ENCODE measurements around the gene XPO5. TPM values are rescaled to one million over a fixed set of nuclear protein-coding genes. Genes with fewer than 3 reads are reported as not detected.
A peak's percentile ranks its signal among the peaks of the same experiment; 100 is the strongest.

Gene XPO5
- total and polyA plus RNA-seq, 9 of the 15 experiments (the other 6 are each of a cell fraction or from before 2014, with no cell fraction given) = 36.0 to 170 (median 99.1) TPM

DNA sequence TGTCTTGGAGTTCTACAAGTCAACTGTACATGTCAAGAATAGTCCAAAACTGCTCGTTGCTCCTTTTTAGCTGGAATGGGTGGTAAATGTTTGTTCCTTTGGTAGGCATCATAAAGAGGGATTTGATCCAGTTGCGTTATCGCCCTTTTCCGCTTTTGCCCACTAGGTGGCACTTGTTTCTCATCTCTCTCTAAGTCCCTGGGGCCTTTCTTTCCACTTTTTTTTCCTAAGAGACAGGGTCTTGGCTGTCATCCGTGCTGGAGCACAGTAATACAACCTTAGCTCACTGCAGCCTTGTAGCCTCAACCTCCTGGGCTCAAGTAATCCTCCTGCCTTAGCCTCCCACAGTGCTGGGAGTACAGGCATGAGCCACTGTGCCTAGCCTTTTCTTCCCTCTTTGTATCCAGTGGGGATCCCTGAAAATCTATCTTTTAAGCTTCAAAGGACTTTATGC lies 32.5 kb upstream of the XPO5 start:
- no peak overlapping the region; the same call in 2 of the 3 replicates for H3K27ac ChIP-seq (ENCODE audit: extremely low read depth, low read depth, low read length)
- peaks cover 75% of the 10 kb centered on the region for H3K36me3 ChIP-seq (ENCODE audit: control insufficient read depth, insufficient read depth, low read length)
- peaks cover 3 to 14% of the 10 kb centered on the region in 2 experiments; a peak in 4 of 5 replicates for H3K4me1 ChIP-seq (replicated peaks in 1 of 2; ENCODE audit: control insufficient read depth in 2 of 2, insufficient read depth in 2 of 2, low read length in 2 of 2)
- CTCF ChIA-PET (ENCODE audit: low intra/inter-chr PET ratio) = interaction anchor here (1.0 to 2.2 kb wide), 3 partner anchors 59 to 471 kb away, joined by 8 to 9 read pairs (median 8); no protein-coding TSS in a partner anchor
- BruUV-seq (replicated peaks) = no TSS peak
- peak overlapping the region; percentile 4 to 64; a peak in 2 of 4 replicates for H3K9ac ChIP-seq (ENCODE audit: insufficient read depth in 1 of 2, low read depth in 2 of 2, low read length in 2 of 2)
- H3K9me3 ChIP-seq (replicated peaks; ENCODE audit: control insufficient read depth, insufficient read depth, low read depth, low read length) = no peaks in the 10 kb centered on the region
- no peak overlapping the region for H2AFZ ChIP-seq (ENCODE audit: low read depth, low read length)
- no peak overlapping the region for H3K4me2 ChIP-seq (ENCODE audit: insufficient read depth, low read length)
- intact Hi-C loops (cut with micrococcal nuclease) (loop anchor here (1.0 to 2.0 kb wide), 3 partner anchors 59 to 470 kb away; no protein-coding TSS in a partner anchor), in situ Hi-C loops (cut with MboI) (no loop called here)
- H3K27me3 ChIP-seq (ENCODE audit: control insufficient read depth in 2 of 2, insufficient read depth in 2 of 2, low read length in 2 of 2) = no peaks in the 10 kb centered on the region
- ATAC-seq (peak; percentile 93), DNase-seq (ENCODE audit: extremely low read depth in 1 of 4, low spot score in 3 of 4) (peak; percentile 72 to 88 (median 74)), FAIRE-seq (peak; percentile 87)
- POLR2A ChIA-PET = interaction anchor here (0.7 to 6.5 kb wide), 10 partner anchors 9 to 534 kb away, joined by 3 to 53 read pairs (median 3); partner anchors contain the start of genes GTPBP2 and VEGFA
- H3K9me1 ChIP-seq (ENCODE audit: control insufficient read depth, insufficient read depth, low read length) = no peaks in the 10 kb centered on the region
- WGBS (ENCODE audit: insufficient coverage, low coverage, missing lambda C conversion rate) = 0% methylated on average over 5 of the region's 5 CpGs
- no peaks in the 10 kb centered on the region for H3K79me2 ChIP-seq (ENCODE audit: control insufficient read depth, insufficient read depth, low read length)
- no peaks in the 10 kb centered on the region for H4K20me1 ChIP-seq (replicated peaks; ENCODE audit: control insufficient read depth, insufficient read depth, low read length)
- no peak overlapping the region for H3K4me3 ChIP-seq
- TF ChIP-seq, protein P1, sequence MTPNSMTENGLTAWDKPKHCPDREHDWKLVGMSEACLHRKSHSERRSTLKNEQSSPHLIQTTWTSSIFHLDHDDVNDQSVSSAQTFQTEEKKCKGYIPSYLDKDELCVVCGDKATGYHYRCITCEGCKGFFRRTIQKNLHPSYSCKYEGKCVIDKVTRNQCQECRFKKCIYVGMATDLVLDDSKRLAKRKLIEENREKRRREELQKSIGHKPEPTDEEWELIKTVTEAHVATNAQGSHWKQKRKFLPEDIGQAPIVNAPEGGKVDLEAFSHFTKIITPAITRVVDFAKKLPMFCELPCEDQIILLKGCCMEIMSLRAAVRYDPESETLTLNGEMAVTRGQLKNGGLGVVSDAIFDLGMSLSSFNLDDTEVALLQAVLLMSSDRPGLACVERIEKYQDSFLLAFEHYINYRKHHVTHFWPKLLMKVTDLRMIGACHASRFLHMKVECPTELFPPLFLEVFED (CRISPR knock-in tag; conservative IDR thresholded peaks at IDR 0.05) = 0 out of 2 replicates have a peak, but pooled peaks have one; percentile 14
- peak; percentile 75 to 81 for TF ChIP-seq RAD21 (CRISPR knock-in tag; conservative IDR thresholded peaks at IDR 0.05 in 1 of 2, IDR thresholded peaks at IDR 0.05 in 1 of 2)
- TF ChIP-seq NCOA1 (IDR thresholded peaks at IDR 0.05; ENCODE audit: low read depth) = no peak
- peak; percentile 18; the same call in 1 of the 2 replicates for TF ChIP-seq NFIC (IDR thresholded peaks at IDR 0.05)
- 0 out of 4 replicates have a peak, but pooled peaks of 1 of the 2 experiments have one; percentile 23 for TF ChIP-seq FOXK2 (conservative IDR thresholded peaks at IDR 0.05 in 1 of 2, IDR thresholded peaks at IDR 0.05 in 1 of 2; ENCODE audit: low read depth in 2 of 2)
- TF ChIP-seq ZNF212 (CRISPR knock-in tag; IDR thresholded peaks at IDR 0.05) = 0 out of 2 replicates have a peak, but pooled peaks have one; percentile 38
- TF ChIP-seq, protein P2, sequence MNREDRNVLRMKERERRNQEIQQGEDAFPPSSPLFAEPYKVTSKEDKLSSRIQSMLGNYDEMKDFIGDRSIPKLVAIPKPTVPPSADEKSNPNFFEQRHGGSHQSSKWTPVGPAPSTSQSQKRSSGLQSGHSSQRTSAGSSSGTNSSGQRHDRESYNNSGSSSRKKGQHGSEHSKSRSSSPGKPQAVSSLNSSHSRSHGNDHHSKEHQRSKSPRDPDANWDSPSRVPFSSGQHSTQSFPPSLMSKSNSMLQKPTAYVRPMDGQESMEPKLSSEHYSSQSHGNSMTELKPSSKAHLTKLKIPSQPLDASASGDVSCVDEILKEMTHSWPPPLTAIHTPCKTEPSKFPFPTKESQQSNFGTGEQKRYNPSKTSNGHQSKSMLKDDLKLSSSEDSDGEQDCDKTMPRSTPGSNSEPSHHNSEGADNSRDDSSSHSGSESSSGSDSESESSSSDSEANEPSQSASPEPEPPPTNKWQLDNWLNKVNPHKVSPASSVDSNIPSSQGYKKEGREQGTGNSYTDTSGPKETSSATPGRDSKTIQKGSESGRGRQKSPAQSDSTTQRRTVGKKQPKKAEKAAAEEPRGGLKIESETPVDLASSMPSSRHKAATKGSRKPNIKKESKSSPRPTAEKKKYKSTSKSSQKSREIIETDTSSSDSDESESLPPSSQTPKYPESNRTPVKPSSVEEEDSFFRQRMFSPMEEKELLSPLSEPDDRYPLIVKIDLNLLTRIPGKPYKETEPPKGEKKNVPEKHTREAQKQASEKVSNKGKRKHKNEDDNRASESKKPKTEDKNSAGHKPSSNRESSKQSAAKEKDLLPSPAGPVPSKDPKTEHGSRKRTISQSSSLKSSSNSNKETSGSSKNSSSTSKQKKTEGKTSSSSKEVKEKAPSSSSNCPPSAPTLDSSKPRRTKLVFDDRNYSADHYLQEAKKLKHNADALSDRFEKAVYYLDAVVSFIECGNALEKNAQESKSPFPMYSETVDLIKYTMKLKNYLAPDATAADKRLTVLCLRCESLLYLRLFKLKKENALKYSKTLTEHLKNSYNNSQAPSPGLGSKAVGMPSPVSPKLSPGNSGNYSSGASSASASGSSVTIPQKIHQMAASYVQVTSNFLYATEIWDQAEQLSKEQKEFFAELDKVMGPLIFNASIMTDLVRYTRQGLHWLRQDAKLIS (CRISPR knock-in tag; IDR thresholded peaks at IDR 0.05) = 0 out of 2 replicates have a peak, but pooled peaks have one; percentile 47
- no peak for TF ChIP-seq ZNF239 (CRISPR knock-in tag; IDR thresholded peaks at IDR 0.05)
- peak; percentile 14; the same call in 1 of the 2 replicates for TF ChIP-seq PML (IDR thresholded peaks at IDR 0.05; ENCODE audit: low read length)
- TF ChIP-seq SMC3 (conservative IDR thresholded peaks at IDR 0.05; ENCODE audit: insufficient read depth, low read depth, low read length) = peak; percentile 63; the same call in 1 of the 2 replicates
- 0 out of 2 replicates have a peak, but pooled peaks have one; percentile 22 for TF ChIP-seq SMAD4 (CRISPR knock-in tag; conservative IDR thresholded peaks at IDR 0.05)
- peak; percentile 92 for TF ChIP-seq ZNF384 (IDR thresholded peaks at IDR 0.05; ENCODE audit: low read depth, low read length)
- TF ChIP-seq KAT7 (CRISPR knock-in tag; IDR thresholded peaks at IDR 0.05; ENCODE audit: borderline replicate concordance) = 0 out of 2 replicates have a peak, but pooled peaks have one; percentile 54
